Esophagus squamous epithelium (tissue), 5 donors: ENCODE measurements around the gene PCBP1. TPM values are rescaled to one million over a fixed set of nuclear protein-coding genes. Genes with fewer than 3 reads are reported as not detected.
A peak's percentile ranks its signal among the peaks of the same experiment; 100 is the strongest.
"Not testable (repeated sequence)": the region's sequence is repeated elsewhere in the genome, so short reads cannot be mapped to it uniquely, and the experiment has no call there.

Source experiments
- DNase-seq: peaks from one replicate; lab custom pipeline; 2025; lab: John Stamatoyannopoulos, UW
- H3K27ac ChIP-seq, 4 donors: fragments of 200-600 bp; sonication (generic); one replicate each; pipeline ENCODE4 v1.5.1; 2016 to 2019; ENCODE audit warnings: mild to moderate bottlenecking in 1 of 4
- H3K27me3 ChIP-seq, 4 donors: fragments of 200-600 bp; sonication (generic); 1 replicate in 3 of 4; 2 replicates in 1 of 4; pipeline versions ENCODE4 v1.5.1 to v1.6.0; 2017 to 2021; ENCODE audit warnings: antibody characterized with exemption in 1 of 4
- H3K36me3 ChIP-seq, 3 donors: fragments of 200-600 bp; sonication (generic); one replicate each; pipeline ENCODE4 v1.5.1; 2016 to 2019
- H3K4me1 ChIP-seq, 3 donors: fragments of 200-600 bp; sonication (generic); one replicate each; pipeline ENCODE4 v1.5.1; 2017 to 2019
- H3K4me3 ChIP-seq, 4 donors: fragments of 200-600 bp; sonication (generic); 1 replicate in 3 of 4; 2 replicates in 1 of 4; pipeline ENCODE4 v1.5.1; 2016 to 2019; ENCODE audit warnings: mild to moderate bottlenecking in 2 of 4, moderate library complexity in 1 of 4
- H3K9me3 ChIP-seq, 3 donors: fragments of 200-600 bp; sonication (generic); one replicate each; pipeline ENCODE4 v1.5.1; 2016 to 2019
- POLR2A ChIP-seq, 4 donors: fragments of 450-650 bp; IDR thresholded peaks; one replicate each; pipeline ENCODE4 v1.6.1; 2017; ENCODE audit warnings: antibody characterized with exemption in 4 of 4, mild to moderate bottlenecking in 4 of 4, moderate library complexity in 3 of 4
- WGBS, 2 donors: methylation state at CpG; one replicate each; pipeline ENCODE4 v1.1.5; 2018; 5-methylcytosine and 5-hydroxymethylcytosine counted together
- intact Hi-C: fragments of 100-400 bp; cut with DNase I; formaldehyde crosslinking; loops from one replicate; pipeline ENCODE4 v1.15.0; 2022
- total RNA-seq, 4 donors: library from RNA; depleted of rRNA; stranded (reverse); fragments of >200 nt; gene quantifications; one replicate each; pipeline ENCODE4 v1.1.0, GENCODE V29; 2016
- TF ChIP-seq, protein P1 (sequence below), 6 experiments: fragments of 450-650 bp in 4 of 6; fragments of 200-600 bp in 2 of 6; sonication (generic) in 2 of 6; IDR thresholded peaks; one replicate each; pipeline ENCODE4 v1.5.1; 2016 to 2019; ENCODE audit warnings: antibody characterized with exemption in 6 of 6, mild to moderate bottlenecking in 4 of 6, moderate library complexity in 4 of 6
- donor health status: DM: yes; HTN: yes; CAD: no.

The PCBP1 gene
- total RNA-seq, 4 donors from 2014 or later = 96.8 to 205 (median 177) TPM

DNA sequence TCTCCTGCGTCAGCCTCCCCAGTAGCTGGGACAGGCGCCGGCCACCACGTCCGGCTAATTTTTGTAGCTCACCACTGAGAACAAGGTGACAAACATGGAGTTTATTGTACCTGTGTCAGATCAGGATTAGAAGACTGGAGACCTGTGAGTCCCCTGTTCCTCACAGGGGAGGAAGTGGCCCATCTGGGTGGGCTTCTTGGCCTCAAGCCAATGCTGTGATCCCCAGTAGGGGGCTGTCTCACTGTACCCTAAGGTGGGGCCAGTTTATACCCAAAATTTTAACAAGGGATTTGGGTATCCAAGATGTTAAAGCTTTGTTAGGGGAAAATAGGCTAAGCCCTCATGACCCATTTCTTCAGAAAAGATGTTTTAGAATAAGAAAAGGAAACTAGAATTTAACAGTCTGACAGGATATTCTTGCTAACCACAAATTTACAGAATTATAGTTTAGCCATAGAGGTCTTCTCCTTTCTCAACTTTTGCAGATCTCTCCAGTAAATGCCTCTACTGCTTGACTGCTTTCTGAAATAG is 16.3 kb downstream of the PCBP1 start:
- no peak for DNase-seq
- intact Hi-C loops = no loop called here
- WGBS, 2 donors = 43% methylated on average over 1 of the region's 5 CpGs; no CpG with 5 or more reads in 1 of the 2 donors
- Histone ChIP-seq H3K4me1 (peaks cover 4 to 13% (median 6%) of the 10 kb centered on the region in 3 donors), H3K36me3 (no peaks in the 10 kb centered on the region), H3K27me3 (no peaks in the 10 kb centered on the region), H3K27ac (peak overlapping the region in 3 of 4 donors; percentile 17 to 53 (median 33)), H3K9me3 (no peaks in the 10 kb centered on the region), H3K4me3 (no peak overlapping the region)
- TF ChIP-seq, protein P1, sequence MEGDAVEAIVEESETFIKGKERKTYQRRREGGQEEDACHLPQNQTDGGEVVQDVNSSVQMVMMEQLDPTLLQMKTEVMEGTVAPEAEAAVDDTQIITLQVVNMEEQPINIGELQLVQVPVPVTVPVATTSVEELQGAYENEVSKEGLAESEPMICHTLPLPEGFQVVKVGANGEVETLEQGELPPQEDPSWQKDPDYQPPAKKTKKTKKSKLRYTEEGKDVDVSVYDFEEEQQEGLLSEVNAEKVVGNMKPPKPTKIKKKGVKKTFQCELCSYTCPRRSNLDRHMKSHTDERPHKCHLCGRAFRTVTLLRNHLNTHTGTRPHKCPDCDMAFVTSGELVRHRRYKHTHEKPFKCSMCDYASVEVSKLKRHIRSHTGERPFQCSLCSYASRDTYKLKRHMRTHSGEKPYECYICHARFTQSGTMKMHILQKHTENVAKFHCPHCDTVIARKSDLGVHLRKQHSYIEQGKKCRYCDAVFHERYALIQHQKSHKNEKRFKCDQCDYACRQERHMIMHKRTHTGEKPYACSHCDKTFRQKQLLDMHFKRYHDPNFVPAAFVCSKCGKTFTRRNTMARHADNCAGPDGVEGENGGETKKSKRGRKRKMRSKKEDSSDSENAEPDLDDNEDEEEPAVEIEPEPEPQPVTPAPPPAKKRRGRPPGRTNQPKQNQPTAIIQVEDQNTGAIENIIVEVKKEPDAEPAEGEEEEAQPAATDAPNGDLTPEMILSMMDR (IDR thresholded peaks at IDR 0.05) = no peak
- peak in 1 of 4 donors; percentile 22 for TF ChIP-seq POLR2A (IDR thresholded peaks at IDR 0.05)

DNA sequence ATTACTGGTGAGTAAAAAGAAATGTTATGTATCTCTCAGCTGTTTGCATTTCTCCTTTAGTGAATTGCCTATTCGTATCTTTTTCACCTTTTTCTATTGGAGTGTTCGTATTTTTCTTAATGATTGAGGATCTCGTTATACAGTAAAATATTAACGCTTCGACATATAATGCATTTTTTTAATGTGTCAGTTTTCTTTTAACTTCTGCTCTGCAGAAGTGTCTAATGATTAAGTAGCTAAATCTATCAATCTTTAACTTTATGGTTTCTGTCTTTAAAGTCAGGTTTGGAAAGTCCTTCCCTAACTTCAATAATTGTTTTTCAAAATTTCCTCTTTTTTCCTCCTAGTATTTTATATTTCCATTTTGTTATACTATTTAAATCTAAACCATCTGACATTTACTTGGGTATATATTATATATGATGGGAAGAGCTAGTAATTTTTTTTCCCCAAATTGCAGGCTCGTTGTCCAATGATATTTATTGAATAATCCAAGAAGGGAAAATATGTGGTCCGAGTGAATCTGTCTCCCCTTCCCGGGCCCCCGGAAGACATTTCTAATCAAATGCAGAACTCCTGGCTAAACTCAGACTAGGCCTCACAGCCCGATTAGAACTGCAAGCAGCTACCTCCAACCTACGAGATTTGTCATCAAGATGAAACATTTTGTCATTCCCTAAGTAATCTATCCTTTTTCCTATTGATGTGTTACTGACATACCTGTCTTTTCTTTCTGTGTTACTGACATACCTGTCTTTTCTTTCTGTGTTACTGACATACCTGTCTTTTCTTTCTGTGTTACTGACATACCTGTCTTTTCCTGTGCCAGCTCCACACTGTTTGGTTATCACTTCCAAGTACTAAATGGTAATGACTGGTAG is 17.2 kb downstream of the PCBP1 start:
- Histone ChIP-seq H3K36me3 (no peaks in the 10 kb centered on the region), H3K27ac (peak overlapping the region in 2 of 4 donors; percentile 33 to 53), H3K4me3 (no peak overlapping the region), H3K9me3 (no peaks in the 10 kb centered on the region), H3K27me3 (no peaks in the 10 kb centered on the region), H3K4me1 (peaks cover 5 to 22% (median 15%) of the 10 kb centered on the region in 3 donors)
- WGBS, 2 donors = 50 to 54% methylated on average over 11 of the region's 11 CpGs
- no peak for TF ChIP-seq POLR2A (IDR thresholded peaks at IDR 0.05)
- TF ChIP-seq, protein P1 (IDR thresholded peaks at IDR 0.05) = no peak
- no peak for DNase-seq
- intact Hi-C loops = no loop called here

DNA sequence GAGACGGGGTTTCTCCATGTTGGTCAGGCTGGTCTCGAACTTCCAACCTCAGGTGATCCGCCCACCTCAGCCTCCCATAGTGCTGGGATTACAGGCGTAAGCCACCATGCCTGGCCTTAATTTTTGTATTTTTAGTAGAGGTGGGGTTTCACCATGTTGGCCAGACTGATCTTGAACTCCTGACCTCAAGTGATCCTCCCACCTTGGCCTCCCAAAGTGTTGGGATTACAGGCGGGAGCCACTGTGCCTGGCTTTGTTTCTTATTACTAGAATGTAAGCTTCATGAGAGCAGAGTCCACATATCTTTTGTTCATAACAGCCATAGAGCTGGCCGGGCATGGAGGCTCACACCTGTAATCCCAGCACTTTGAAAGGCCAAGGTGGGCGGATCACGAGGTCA is 18.9 kb downstream of the PCBP1 start:
- H3K9me3 ChIP-seq, H3K36me3 ChIP-seq, H3K27me3 ChIP-seq, DNase-seq, intact Hi-C loops, H3K27ac ChIP-seq, H3K4me3 ChIP-seq: not testable (repeated sequence)
- H3K4me1 ChIP-seq = peaks cover 5 to 32% (median 17%) of the 10 kb centered on the region in 3 donors
- WGBS, 2 donors = 92 to 96% methylated on average over 6 to 8 of the region's 8 CpGs

DNA sequence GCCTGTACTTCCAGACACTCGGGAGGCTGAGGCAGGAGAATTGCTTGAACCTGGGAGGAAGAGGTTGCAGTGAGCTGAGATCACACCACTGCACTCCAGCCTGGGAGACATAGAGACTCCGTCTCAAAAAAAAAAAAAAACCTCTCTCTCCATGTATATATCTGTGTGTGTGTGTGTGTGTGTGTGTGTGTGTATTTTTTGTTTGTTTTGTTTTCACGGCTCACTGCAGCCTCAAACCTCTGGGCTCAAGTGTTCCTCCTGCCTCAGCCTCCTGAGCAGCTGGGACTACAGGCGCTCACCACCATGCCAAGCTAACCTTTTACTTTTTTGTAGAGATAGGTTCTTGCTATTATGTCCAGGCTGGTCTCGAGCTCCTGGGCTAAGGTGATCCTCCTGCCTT is 23.1 kb downstream of the PCBP1 start:
- DNase-seq, intact Hi-C loops, H3K27me3 ChIP-seq, H3K4me3 ChIP-seq, H3K9me3 ChIP-seq, H3K36me3 ChIP-seq, H3K27ac ChIP-seq: not testable (repeated sequence)
- 85 to 90% methylated on average over 3 to 5 of the region's 5 CpGs for WGBS, 2 donors
- peaks cover 5 to 32% (median 17%) of the 10 kb centered on the region in 3 donors for H3K4me1 ChIP-seq

DNA sequence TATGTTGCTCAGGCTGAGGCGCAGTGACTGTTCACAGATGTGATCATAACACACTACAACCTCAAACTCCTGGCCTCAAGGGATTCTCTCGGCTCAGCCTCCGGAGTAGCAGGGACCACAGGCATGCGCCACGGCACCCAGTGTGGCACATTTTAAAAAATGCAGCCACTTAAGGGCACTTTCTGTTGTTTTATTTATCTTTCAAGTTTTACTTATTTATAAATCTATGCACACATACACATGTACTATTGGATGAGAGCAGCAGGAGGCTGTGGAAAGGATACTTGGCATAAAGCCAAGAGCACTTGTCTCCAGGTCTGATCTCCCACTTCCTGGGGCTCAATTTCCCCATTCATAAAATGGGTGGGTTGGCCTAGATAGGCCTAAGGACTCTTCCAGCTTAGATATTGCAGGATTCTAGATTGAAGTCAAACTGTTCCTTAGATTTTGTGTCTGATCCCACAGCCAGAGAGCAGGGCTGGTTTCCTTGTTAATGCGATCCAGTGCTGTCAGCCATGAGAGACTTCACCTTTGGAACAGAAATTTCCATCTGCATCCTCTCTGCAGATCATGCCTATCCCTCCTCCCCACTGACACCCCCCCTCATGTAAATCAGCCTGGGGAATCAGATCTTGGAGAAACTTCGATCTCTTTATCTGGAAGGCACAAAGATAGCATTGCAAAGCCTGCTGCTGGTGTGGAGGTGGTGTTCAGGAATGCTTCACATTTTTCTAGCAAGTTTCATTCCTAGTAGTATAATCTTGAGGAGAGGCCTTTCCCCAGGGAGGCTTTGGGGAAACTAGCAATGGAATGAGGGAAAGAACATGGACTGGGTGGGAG is 24.7 kb downstream of the PCBP1 start:
- Histone ChIP-seq H3K36me3 (no peaks in the 10 kb centered on the region), H3K4me1 (peaks cover 5 to 41% (median 17%) of the 10 kb centered on the region in 3 donors), H3K27ac (no peak overlapping the region), H3K9me3 (no peaks in the 10 kb centered on the region), H3K27me3 (no peaks in the 10 kb centered on the region), H3K4me3 (no peak overlapping the region)
- 86 to 90% methylated on average over 7 of the region's 7 CpGs for WGBS, 2 donors
- TF ChIP-seq, protein P1 (IDR thresholded peaks at IDR 0.05) = no peak
- no peak for TF ChIP-seq POLR2A (IDR thresholded peaks at IDR 0.05)
- intact Hi-C loops = no loop called here
- DNase-seq = no peak
